H9 (cell line): ENCODE data around the gene OPA3. TPM values are rescaled to one million over a fixed set of nuclear protein-coding genes. Genes with fewer than 3 reads are reported as not detected.
A peak's percentile ranks its signal among the peaks of the same experiment; 100 is the strongest.

Experiments used
- DNase-seq: peaks from one replicate; pipeline ENCODE4 v3.0.0-alpha.2; 2017
- H2AFZ ChIP-seq: one replicate; pipeline ENCODE4 v1.6.1; 2013; ENCODE audit warnings: mild to moderate bottlenecking, low read length, control low read depth, moderate library complexity
- H2AK5ac ChIP-seq: 2 replicates; pipeline ENCODE4 v1.6.1; 2013; ENCODE audit warnings: low read length, control low read depth, mixed read lengths; ENCODE audit not compliant: insufficient read length
- H2BK120ac ChIP-seq: one replicate; pipeline ENCODE4 v1.6.1; 2013; ENCODE audit warnings: low read depth, mild to moderate bottlenecking, low read length, control low read depth, inconsistent platforms; ENCODE audit not compliant: poor library complexity, severe bottlenecking
- H2BK12ac ChIP-seq: 2 replicates; pipeline ENCODE4 v1.6.1; 2013; ENCODE audit warnings: low read length, control low read depth, mixed read lengths, low read depth; ENCODE audit not compliant: insufficient read length
- H2BK15ac ChIP-seq: 2 replicates; pipeline ENCODE4 v1.6.1; 2013; ENCODE audit warnings: low read depth, low read length, control low read depth
- H2BK20ac ChIP-seq: one replicate; pipeline ENCODE4 v1.6.1; 2013; ENCODE audit warnings: low read depth, mild to moderate bottlenecking, low read length, control low read depth, inconsistent platforms; ENCODE audit not compliant: poor library complexity, severe bottlenecking
- H2BK5ac ChIP-seq: 2 replicates; pipeline ENCODE4 v1.6.1; 2013; ENCODE audit warnings: low read length, control low read depth, mixed read lengths; ENCODE audit not compliant: insufficient read length
- H3K14ac ChIP-seq: 2 replicates; pipeline ENCODE4 v1.6.1; 2013; ENCODE audit warnings: low read length, control low read depth; ENCODE audit not compliant: insufficient read depth
- H3K18ac ChIP-seq: 2 replicates; pipeline ENCODE4 v1.6.1; 2013; ENCODE audit warnings: low read depth, mild to moderate bottlenecking, mixed read lengths, low read length, control low read depth; ENCODE audit not compliant: insufficient read length
- H3K23ac ChIP-seq: 2 replicates; pipeline ENCODE4 v1.6.1; 2013; ENCODE audit warnings: low read length, control low read depth, mixed read lengths, low read depth; ENCODE audit not compliant: insufficient read length
- H3K23me2 ChIP-seq: 2 replicates; pipeline ENCODE4 v1.6.1; 2013; ENCODE audit warnings: low read depth, mild to moderate bottlenecking, mixed read lengths, low read length, control low read depth; ENCODE audit not compliant: insufficient read length, poor library complexity, severe bottlenecking
- H3K27ac ChIP-seq: 2 replicates; pipeline ENCODE4 v1.5.1; 2013; ENCODE audit warnings: low read length, control low read depth, mixed read lengths, low read depth; ENCODE audit not compliant: insufficient read length
- H3K27me3 ChIP-seq: 2 replicates; pipeline ENCODE4 v1.6.1; 2013; ENCODE audit warnings: low read length, control low read depth, inconsistent platforms; ENCODE audit not compliant: insufficient read depth
- H3K4ac ChIP-seq: 2 replicates; pipeline ENCODE4 v1.6.1; 2013; ENCODE audit warnings: low read depth, mild to moderate bottlenecking, control low read depth, inconsistent platforms, low read length, moderate library complexity
- H3K4me1 ChIP-seq: 2 replicates; pipeline ENCODE4 v1.6.1; 2013; ENCODE audit warnings: low read length, control low read depth, inconsistent platforms; ENCODE audit not compliant: insufficient read depth
- H3K4me2 ChIP-seq: 2 replicates; pipeline ENCODE4 v1.6.1; 2013; ENCODE audit warnings: low read length, control low read depth, mixed read lengths; ENCODE audit not compliant: insufficient read length, insufficient read depth
- H3K56ac ChIP-seq: 2 replicates; pipeline ENCODE4 v1.6.1; 2013; ENCODE audit warnings: low read depth, mild to moderate bottlenecking, mixed read lengths, low read length, control low read depth; ENCODE audit not compliant: insufficient read length
- H3K79me1 ChIP-seq: 2 replicates; pipeline ENCODE4 v1.6.1; 2013; ENCODE audit warnings: low read depth, mild to moderate bottlenecking, moderate library complexity, low read length, control low read depth, inconsistent platforms; ENCODE audit not compliant: insufficient read depth, poor library complexity, severe bottlenecking
- H3K79me2 ChIP-seq: 2 replicates; pipeline ENCODE4 v1.6.1; 2013; ENCODE audit warnings: low read length, control low read depth, inconsistent platforms; ENCODE audit not compliant: insufficient read depth
- H3K9ac ChIP-seq: 2 replicates; pipeline ENCODE4 v1.6.1; 2013; ENCODE audit warnings: low read length, control low read depth, mixed read lengths; ENCODE audit not compliant: insufficient read length; ENCODE audit errors: extremely low read depth
- H3K9me3 ChIP-seq: one replicate; pipeline ENCODE4 v1.6.1; 2013; ENCODE audit warnings: low read depth, low read length, inconsistent platforms; ENCODE audit not compliant: control insufficient read depth
- H3T11ph ChIP-seq: one replicate; pipeline ENCODE4 v1.6.1; 2013; ENCODE audit warnings: mild to moderate bottlenecking, low read length, control low read depth, inconsistent platforms
- H4K20me1 ChIP-seq: one replicate; pipeline ENCODE4 v1.6.1; 2013; ENCODE audit not compliant: control insufficient read depth, insufficient read length, insufficient read depth
- H4K5ac ChIP-seq: 2 replicates; pipeline ENCODE4 v1.6.1; 2013; ENCODE audit warnings: low read depth, mild to moderate bottlenecking, mixed read lengths, low read length, control low read depth; ENCODE audit not compliant: insufficient read length
- H4K8ac ChIP-seq: replicated peaks from 2 replicates; pipeline ENCODE4 v1.6.1; 2013; ENCODE audit warnings: low read length, control low read depth, mixed read lengths, low read depth; ENCODE audit not compliant: insufficient read length
- H4K91ac ChIP-seq: 2 replicates; pipeline ENCODE4 v1.6.1; 2013; ENCODE audit warnings: low read depth, mild to moderate bottlenecking, moderate library complexity, mixed read lengths, low read length, control low read depth; ENCODE audit not compliant: insufficient read length
- H3K27ac Mint-ChIP-seq, 3 experiments: 2 replicates in 2 of 3; 3 replicates in 1 of 3; pipeline ENCODE4 v1.8.0; 2020 to 2021; ENCODE audit warnings: mixed read lengths in 3 of 3, mild to moderate bottlenecking in 1 of 3, moderate library complexity in 1 of 3
- H3K27me3 Mint-ChIP-seq: 2 replicates; pipeline ENCODE4 v1.8.0; 2021; ENCODE audit warnings: low read depth, mild to moderate bottlenecking, moderate library complexity, mixed read lengths
- H3K36me3 Mint-ChIP-seq, 3 experiments: 2 replicates in 2 of 3; 3 replicates in 1 of 3; pipeline ENCODE4 v1.8.0; 2020 to 2021; ENCODE audit warnings: low read depth in 3 of 3, mixed read lengths in 3 of 3; ENCODE audit not compliant: insufficient read depth in 1 of 3
- H3K4me1 Mint-ChIP-seq, 2 experiments: 2 replicates each; pipeline ENCODE4 v1.8.0; 2020; ENCODE audit warnings: mixed read lengths in 2 of 2
- H3K4me3 Mint-ChIP-seq, 2 experiments: 2 replicates in 1 of 2; 3 replicates in 1 of 2; pipeline ENCODE4 v1.8.0; 2020 to 2021; ENCODE audit warnings: mild to moderate bottlenecking in 2 of 2, mixed read lengths in 2 of 2, moderate library complexity in 1 of 2
- H3K9me3 Mint-ChIP-seq, 2 experiments: 2 replicates in 1 of 2; 3 replicates in 1 of 2; pipeline ENCODE4 v1.8.0; 2020; ENCODE audit warnings: mild to moderate bottlenecking in 2 of 2, mixed read lengths in 2 of 2, moderate library complexity in 1 of 2
- CTCF ChIP-seq: fragments of 200-600 bp; sonication (generic); conservative IDR thresholded peaks from 3 replicates; pipeline ENCODE4 v1.8.0; 2021; ENCODE audit warnings: antibody characterized with exemption, mild to moderate bottlenecking
- whole genome bisulfite sequencing: extraction: QIAGEN DNeasy Blood & Tissue Kit; methylation state at CpG from one replicate; pipeline ENCODE4 v1.1.7; 2013; ENCODE audit warnings: missing lambda C conversion rate, low lambda C conversion rate, mixed read lengths; ENCODE audit not compliant: insufficient read length; ENCODE audit errors: extremely low coverage; 5-methylcytosine and 5-hydroxymethylcytosine counted together
- total RNA-seq: library from RNA; stranded (reverse); gene quantifications from 2 replicates; pipeline ENCODE4 v1.2.1, GENCODE V29; 2021

OPA3 gene
- total RNA-seq, 1 experiment from 2014 or later, result 13.0 TPM

GRCh38 chr19:45496349-45496953, 88.2 kb downstream of the OPA3 start:
- H3K4me1 ChIP-seq, result peaks cover 4% of the 10 kb centered on the region; the same call in 1 of the 2 replicates
- no peaks in the 10 kb centered on the region for H3K79me2 ChIP-seq
- no CpG with 5 or more reads among the region's 54 CpGs for WGBS
- peak; percentile 82 for DNase-seq
- no peak overlapping the region for H3K23ac ChIP-seq
- no peak overlapping the region; the same call in 1 of the 2 replicates for H3K14ac ChIP-seq
- no peak overlapping the region for H2BK5ac ChIP-seq
- H4K5ac ChIP-seq, result no peak overlapping the region
- H3K9me3 ChIP-seq, result no peaks in the 10 kb centered on the region
- no peak overlapping the region for H2BK15ac ChIP-seq
- Mint-ChIP-seq H3K36me3 (peaks cover 2 to 14% (median 10%) of the 10 kb centered on the region in 3 experiments), H3K4me3 (peak overlapping the region; percentile 69 to 84), H3K27ac (no peak overlapping the region), H3K9me3 (no peaks in the 10 kb centered on the region; a peak in 2 of 5 replicates), H3K4me1 (peaks cover 39 to 56% of the 10 kb centered on the region in 2 experiments), H3K27me3 (peaks cover 32% of the 10 kb centered on the region)
- H2BK20ac ChIP-seq, result no peak overlapping the region
- TF ChIP-seq CTCF, result no peak
- H2BK120ac ChIP-seq, result no peak overlapping the region
- peak overlapping the region; percentile 41 for H3K4me2 ChIP-seq
- H4K8ac ChIP-seq, result no peak overlapping the region
- H3K4ac ChIP-seq, result no peak overlapping the region
- no peak overlapping the region for H3K56ac ChIP-seq
- no peak overlapping the region for H2BK12ac ChIP-seq
- H3K27me3 ChIP-seq, result no peaks in the 10 kb centered on the region; the same call in 1 of the 2 replicates
- peaks cover 22% of the 10 kb centered on the region for H3K23me2 ChIP-seq
- no peaks in the 10 kb centered on the region for H4K20me1 ChIP-seq
- no peaks in the 10 kb centered on the region for H3K79me1 ChIP-seq
- no peak overlapping the region for H3K18ac ChIP-seq
- no peak overlapping the region for H2AFZ ChIP-seq
- no peak overlapping the region for H4K91ac ChIP-seq
- no peak overlapping the region for H2AK5ac ChIP-seq
- no peak overlapping the region for H3K27ac ChIP-seq
- H3K9ac ChIP-seq, result no peak overlapping the region
- H3T11ph ChIP-seq, result no peak overlapping the region
